IPS-NIHi11 (cell line): ENCODE measurements around the gene LLCFC1.
A peak's percentile ranks its signal among the peaks of the same experiment; 100 is the strongest.

Experiments used
- DNase-seq: peaks from one replicate; pipeline ENCODE4 v3.0.0; 2012; ENCODE audit warnings: mixed read lengths, low spot score

The LLCFC1 gene

GRCh38 chr7:142910481-142910880 is 28.8 kb upstream of the LLCFC1 start:
- no peak for DNase-seq

- no peak for DNase-seq
Observed at GRCh38 chr7:142913051-142913450, 26.2 kb upstream of the LLCFC1 start.

GRCh38 chr7:142913566-142913965 is 25.7 kb upstream of the LLCFC1 start:
- no peak for DNase-seq

GRCh38 chr7:142914121-142914520 is 25.2 kb upstream of the LLCFC1 start:
- DNase-seq: no peak

GRCh38 chr7:142915315-142915714 is 24.0 kb upstream of the LLCFC1 start:
- DNase-seq: no peak

GRCh38 chr7:142916508-142916907 is 22.8 kb upstream of the LLCFC1 start:
- DNase-seq: no peak

GRCh38 chr7:142917447-142917846 is 21.8 kb upstream of the LLCFC1 start:
- DNase-seq: no peak

GRCh38 chr7:142918901-142919300 is 20.4 kb upstream of the LLCFC1 start:
- no peak for DNase-seq

GRCh38 chr7:142919656-142920055 is 19.6 kb upstream of the LLCFC1 start:
- no peak for DNase-seq

GRCh38 chr7:142923391-142923790 is 15.9 kb upstream of the LLCFC1 start:
- DNase-seq: no peak

GRCh38 chr7:142925413-142925812 is 13.9 kb upstream of the LLCFC1 start:
- peak; percentile 59 for DNase-seq

- no peak for DNase-seq
Observed at GRCh38 chr7:142927085-142927745, 12.1 kb upstream of the LLCFC1 start.

- no peak for DNase-seq
Observed at GRCh38 chr7:142927949-142928348, 11.3 kb upstream of the LLCFC1 start.

- DNase-seq: no peak
Observed at GRCh38 chr7:142930126-142930730, 9.1 kb upstream of the LLCFC1 start.

GRCh38 chr7:142932386-142933091 is 6.7 kb upstream of the LLCFC1 start:
- DNase-seq: no peak

- no peak for DNase-seq
Observed at GRCh38 chr7:142933092-142933475, 6.2 kb upstream of the LLCFC1 start.

GRCh38 chr7:142933624-142934023 is 5.7 kb upstream of the LLCFC1 start, which contains the start of gene TRPV5:
TSS of gene TRPV5 (minus strand) at chr7:142933746. CDS start at chr7:142933459, 287 bp downstream.
- DNase-seq: no peak

GRCh38 chr7:142934056-142934455 is 5.2 kb upstream of the LLCFC1 start:
- DNase-seq: no peak

GRCh38 chr7:142935941-142936565 is 3.2 kb upstream of the LLCFC1 start:
- no peak for DNase-seq

- DNase-seq: no peak
Observed at GRCh38 chr7:142938611-142939010, 673 bp upstream of the LLCFC1 start.

- no peak for DNase-seq
Observed at GRCh38 chr7:142940966-142941535, 1.8 kb downstream of the LLCFC1 start.

- DNase-seq: no peak
Observed at GRCh38 chr7:142941541-142941940, 2.3 kb downstream of the LLCFC1 start.
